ENCODE results near the gene DPF3.

DNA sequence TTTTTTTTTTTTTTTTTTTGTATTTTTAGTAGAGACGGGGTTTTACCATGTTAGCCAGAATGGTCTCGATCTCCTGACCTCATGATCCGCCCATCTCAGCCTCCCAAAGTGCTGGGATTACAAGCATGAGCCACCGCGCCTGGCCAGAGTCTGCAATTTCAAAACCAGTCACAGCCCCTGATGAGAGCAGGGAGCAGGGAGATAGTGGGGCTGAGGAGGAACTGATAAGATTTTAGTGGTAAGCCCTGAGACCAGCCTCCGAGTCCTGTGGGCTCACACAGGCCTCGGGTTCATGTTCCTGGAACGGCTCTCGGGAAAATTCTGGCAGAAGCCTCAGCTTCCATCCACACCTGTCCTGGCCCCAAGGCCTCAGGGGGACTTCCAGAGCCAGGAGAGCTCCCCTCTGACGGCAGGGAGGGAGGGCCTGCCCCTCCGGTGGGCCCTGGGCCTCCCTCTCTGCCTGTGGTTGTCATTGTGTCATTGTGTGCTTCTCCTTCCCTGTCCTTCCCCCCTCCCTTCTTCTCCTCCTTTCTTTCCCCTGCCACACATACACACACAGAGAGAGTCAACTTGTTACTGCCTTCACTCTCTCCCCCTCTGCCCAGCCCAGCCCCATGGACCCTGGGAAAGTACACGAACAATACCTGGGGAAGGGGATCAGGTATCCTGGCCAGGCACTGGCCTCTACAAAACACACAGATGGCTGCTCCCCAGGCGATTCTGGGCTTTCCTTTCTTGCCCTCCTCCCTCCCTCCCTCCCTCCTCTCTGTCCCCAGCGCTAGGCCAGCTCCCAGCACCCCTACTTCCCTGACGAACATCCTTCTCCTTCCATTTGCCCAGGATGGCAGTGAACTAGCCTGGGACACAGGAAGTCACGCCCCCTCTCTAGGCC is 294.1 kb downstream of the DPF3 start:
- TF ChIP-seq, protein P1, sequence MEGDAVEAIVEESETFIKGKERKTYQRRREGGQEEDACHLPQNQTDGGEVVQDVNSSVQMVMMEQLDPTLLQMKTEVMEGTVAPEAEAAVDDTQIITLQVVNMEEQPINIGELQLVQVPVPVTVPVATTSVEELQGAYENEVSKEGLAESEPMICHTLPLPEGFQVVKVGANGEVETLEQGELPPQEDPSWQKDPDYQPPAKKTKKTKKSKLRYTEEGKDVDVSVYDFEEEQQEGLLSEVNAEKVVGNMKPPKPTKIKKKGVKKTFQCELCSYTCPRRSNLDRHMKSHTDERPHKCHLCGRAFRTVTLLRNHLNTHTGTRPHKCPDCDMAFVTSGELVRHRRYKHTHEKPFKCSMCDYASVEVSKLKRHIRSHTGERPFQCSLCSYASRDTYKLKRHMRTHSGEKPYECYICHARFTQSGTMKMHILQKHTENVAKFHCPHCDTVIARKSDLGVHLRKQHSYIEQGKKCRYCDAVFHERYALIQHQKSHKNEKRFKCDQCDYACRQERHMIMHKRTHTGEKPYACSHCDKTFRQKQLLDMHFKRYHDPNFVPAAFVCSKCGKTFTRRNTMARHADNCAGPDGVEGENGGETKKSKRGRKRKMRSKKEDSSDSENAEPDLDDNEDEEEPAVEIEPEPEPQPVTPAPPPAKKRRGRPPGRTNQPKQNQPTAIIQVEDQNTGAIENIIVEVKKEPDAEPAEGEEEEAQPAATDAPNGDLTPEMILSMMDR (conservative IDR thresholded peaks at IDR 0.05 in 1 of 2, IDR thresholded peaks at IDR 0.05 in 1 of 2; ENCODE audit: low read depth in 1 of 2, low read length in 2 of 2) = no peak
- no peak for TF ChIP-seq EZH2 (IDR thresholded peaks at IDR 0.05; ENCODE audit: low read length, missing control alignments)

Measured in fibroblast of lung (primary cell).